GM12878 (cell line): Measurements from ENCODE around the gene FRMD5. TPM values are rescaled to one million over a fixed set of nuclear protein-coding genes. Genes with fewer than 3 reads are reported as not detected.

ENCODE experiments used
- ATAC-seq: fragments of 200-7000 bp; cut with Tn5 transposase; 3 replicates; pipeline ENCODE4 v1.9.1; 2020; ENCODE audit warnings: mild to moderate bottlenecking, moderate library complexity
- BruUV-seq: library from RNA; stranded (reverse); fragments of 400-500 nt; replicated peaks from 2 replicates; lab custom pipeline; 2021; lab: Mats Ljungman, UMichigan
- CTCF ChIA-PET: fragments of 300-600 bp; sonication (Branson Sonifier 250); formaldehyde crosslinking; extraction: SDS; loops from one replicate; lab custom pipeline; 2021; ENCODE audit warnings: inconsistent platforms; lab: Yijun Ruan, JAX
- POLR2A ChIA-PET: fragments of 350-600 bp; formaldehyde crosslinking; extraction: SDS; loops from one replicate; lab custom pipeline; 2021; ENCODE audit warnings: inconsistent platforms; lab: Charles Lee
- RAD21 ChIA-PET: fragments of 300-600 bp; sonication (Branson Sonifier 250); formaldehyde crosslinking; loops from one replicate; lab custom pipeline; 2023; ENCODE audit warnings: antibody characterized with exemption; ENCODE audit not compliant: unreplicated experiment; lab: Charles Lee
- SMC1A ChIA-PET: fragments of 300-600 bp; sonication (Branson Sonifier 250); formaldehyde crosslinking; loops from one replicate; lab custom pipeline; 2023; ENCODE audit not compliant: unreplicated experiment, uncharacterized antibody; lab: Charles Lee
- DNase-seq: peaks from one replicate; pipeline ENCODE4 v3.0.0-alpha.2; 2011; ENCODE audit warnings: low read depth, low spot score
- FAIRE-seq: peaks from 3 replicates; lab custom pipeline; 2011; peaks lifted over from hg19 to GRCh38; lab: Jason Lieb, UNC
- H2AFZ ChIP-seq: 2 replicates; pipeline ENCODE4 v1.6.0; 2011; ENCODE audit warnings: low read depth, low read length, control low read depth; ENCODE audit not compliant: control insufficient read depth
- H3K27ac ChIP-seq: 2 replicates; pipeline ENCODE4 v1.5.1; 2011; ENCODE audit warnings: control low read depth; ENCODE audit not compliant: control insufficient read depth, insufficient read depth
- H3K27me3 ChIP-seq, 2 experiments: replicated peaks in 1 of 2; 2 replicates each; pipeline versions ENCODE4 v1.6.0 to v1.6.1; 2011; ENCODE audit warnings: low read length in 1 of 2; ENCODE audit not compliant: control insufficient read depth in 2 of 2, insufficient read depth in 2 of 2
- H3K36me3 ChIP-seq, 2 experiments: 2 replicates each; pipeline ENCODE4 v1.5.1; 2011; ENCODE audit warnings: low read length in 1 of 2; ENCODE audit not compliant: control insufficient read depth in 2 of 2, insufficient read depth in 2 of 2
- H3K4me1 ChIP-seq: 2 replicates; pipeline ENCODE4 v1.6.1; 2011; ENCODE audit warnings: mild to moderate bottlenecking, low read length, moderate library complexity, mixed read lengths; ENCODE audit not compliant: control insufficient read depth, insufficient read depth
- H3K4me2 ChIP-seq: 2 replicates; pipeline ENCODE4 v1.6.0; 2011; ENCODE audit warnings: control low read depth; ENCODE audit not compliant: control insufficient read depth, insufficient read depth
- H3K4me3 ChIP-seq: fragments of 200-600 bp; sonication (generic); 2 replicates; pipeline ENCODE4 v1.5.1; 2016
- H3K79me2 ChIP-seq: 2 replicates; pipeline ENCODE4 v1.6.0; 2011; ENCODE audit warnings: low read length; ENCODE audit not compliant: control insufficient read depth, insufficient read depth
- H3K9ac ChIP-seq: 2 replicates; pipeline ENCODE4 v1.8.0; 2011; ENCODE audit warnings: low read length, control low read depth, mixed read lengths; ENCODE audit not compliant: control insufficient read depth, insufficient read depth
- H3K9me3 ChIP-seq: replicated peaks from 3 replicates; pipeline ENCODE4 v1.5.1; 2011; ENCODE audit warnings: mild to moderate bottlenecking, low read length; ENCODE audit not compliant: control insufficient read depth, insufficient read depth
- H4K20me1 ChIP-seq: 2 replicates; pipeline ENCODE4 v1.6.0; 2011; ENCODE audit not compliant: control insufficient read depth, insufficient read depth
- ASH2L ChIP-seq: fragments of 300-600, 200-600 bp; sonication (generic); IDR thresholded peaks from 2 replicates; pipeline ENCODE4 v1.6.1; 2017; ENCODE audit warnings: low read depth, mild to moderate bottlenecking, borderline replicate concordance
- ATF2 ChIP-seq: IDR thresholded peaks from 2 replicates; pipeline ENCODE4 v1.6.1; 2012; ENCODE audit warnings: low read length, inconsistent platforms
- ATF3 ChIP-seq: IDR thresholded peaks from 2 replicates; pipeline ENCODE4 v1.6.1; 2011; ENCODE audit warnings: low read depth, mild to moderate bottlenecking, low read length, moderate library complexity, borderline replicate concordance; ENCODE audit errors: extremely low read depth
- ATF7 ChIP-seq: fragments of 450-650 bp; IDR thresholded peaks from 2 replicates; pipeline ENCODE4 v1.6.1; 2016; ENCODE audit warnings: low read depth, mild to moderate bottlenecking
- CREB1 ChIP-seq: IDR thresholded peaks from 2 replicates; pipeline ENCODE4 v1.6.1; 2012; ENCODE audit warnings: low read depth, mild to moderate bottlenecking, inconsistent platforms
- DPF2 ChIP-seq: fragments of 450-650 bp; IDR thresholded peaks from 2 replicates; pipeline ENCODE4 v1.6.1; 2017; ENCODE audit warnings: mild to moderate bottlenecking
- IKZF1 ChIP-seq: fragments of 450-650 bp; conservative IDR thresholded peaks from 2 replicates; pipeline ENCODE4 v1.6.1; 2017; ENCODE audit warnings: antibody characterized with exemption, mild to moderate bottlenecking
- IRF3 ChIP-seq: fragments of 450-650 bp; IDR thresholded peaks from 2 replicates; pipeline ENCODE4 v1.6.1; 2014; ENCODE audit warnings: mild to moderate bottlenecking
- JUNB ChIP-seq: IDR thresholded peaks from 2 replicates; pipeline ENCODE4 v1.6.1; 2016; ENCODE audit warnings: antibody characterized with exemption, mild to moderate bottlenecking
- NFIC ChIP-seq: IDR thresholded peaks from 2 replicates; pipeline ENCODE4 v1.6.1; 2012; ENCODE audit warnings: low read depth, mild to moderate bottlenecking, inconsistent platforms, low read length, moderate library complexity
- POLR2AphosphoS5 ChIP-seq: IDR thresholded peaks from 2 replicates; pipeline ENCODE4 v1.6.1; 2011; ENCODE audit warnings: mild to moderate bottlenecking, low read length, inconsistent platforms
- POU2F2 ChIP-seq: IDR thresholded peaks from 3 replicates; pipeline ENCODE4 v1.6.1; 2011; ENCODE audit warnings: low read depth, mild to moderate bottlenecking, low read length, borderline replicate concordance
- WRNIP1 ChIP-seq: IDR thresholded peaks from 2 replicates; pipeline ENCODE4 v1.6.1; 2011; ENCODE audit warnings: low read depth, low read length, improper control_type of control experiment, borderline replicate concordance
- YBX1 ChIP-seq: fragments of 450-650 bp; IDR thresholded peaks from 2 replicates; pipeline ENCODE4 v1.6.1; 2016; ENCODE audit warnings: antibody characterized with exemption
- ZNF207 ChIP-seq: fragments of 450-650 bp; IDR thresholded peaks from 2 replicates; pipeline ENCODE4 v1.6.1; 2014; ENCODE audit warnings: antibody characterized with exemption, mild to moderate bottlenecking, borderline replicate concordance
- ZNF274 ChIP-seq: IDR thresholded peaks from one replicate; pipeline ENCODE4 v1.8.0; 2011; ENCODE audit not compliant: insufficient read length, insufficient read depth
- ZZZ3 ChIP-seq: IDR thresholded peaks from 2 replicates; pipeline ENCODE4 v1.6.1; 2011; ENCODE audit warnings: low read depth; ENCODE audit not compliant: control insufficient read depth, insufficient read length
- WGBS: methylation state at CpG from one replicate; pipeline ENCODE4 v1.1.6; 2016; ENCODE audit warnings: low lambda C conversion rate; ENCODE audit not compliant: insufficient replicate concordance, insufficient coverage; ENCODE audit errors: missing lambda C conversion rate; 5-methylcytosine and 5-hydroxymethylcytosine counted together
- in situ Hi-C: fragments of 300-500 bp; cut with MboI; formaldehyde crosslinking; loops from 9 replicates; pipeline ENCODE4 v1.14.3; 2018; ENCODE audit warnings: mixed read lengths
- intact Hi-C: fragments of 100-400 bp; cut with micrococcal nuclease; formaldehyde crosslinking; loops from one replicate; pipeline ENCODE4 v1.14.2; 2022; ENCODE audit not compliant: unreplicated experiment
- polyA plus RNA-seq, 11 experiments: library from polyadenylated mRNA; depleted of rRNA in 4 of 11; unstranded in 6 of 11; stranded (reverse) in 5 of 11; fragments of >200 nt; fragmentation: Nextera tagmentation in 4 of 11; fragmentation: Illumina TruSeq in 1 of 11; extraction: Ambion mirVana in 4 of 11; extraction: Trizol in 1 of 11; gene quantifications; 1 replicate in 1 of 11; 2 replicates in 10 of 11; pipeline versions ENCODE4 v1.2.1 to v1.2.3, GENCODE V29; 2011 to 2016; ENCODE audit warnings: inconsistent platforms in 2 of 11, missing spikeins in 2 of 11, low read depth in 1 of 11
- total RNA-seq, 4 experiments: library from RNA; depleted of rRNA in 3 of 4; stranded (reverse); fragments of >200 nt in 3 of 4; fragmentation: Illumina TruSeq in 1 of 4; extraction: Trizol in 1 of 4; gene quantifications; 2 replicates each; pipeline versions ENCODE4 v1.2.1 to v1.2.3, GENCODE V29; 2013 to 2021

Gene FRMD5
- total and polyA plus RNA-seq, 10 of the 15 experiments (the other 5 are each of a cell fraction or from before 2014, with no cell fraction given): 0.26 to 6.4 (median 0.68) TPM; not detected in 1

GRCh38 chr15:44181410-44181809, 13.7 kb downstream of the FRMD5 start:
- POLR2A ChIA-PET: no interaction called here
- H3K4me2 ChIP-seq: no peak overlapping the region
- H2AFZ ChIP-seq: no peak overlapping the region
- no peaks in the 10 kb centered on the region for H4K20me1 ChIP-seq
- CTCF ChIA-PET: no interaction called here
- H3K9ac ChIP-seq: no peak overlapping the region
- intact Hi-C loops (no loop called here), in situ Hi-C loops (no loop called here)
- RAD21 ChIA-PET: no interaction called here
- no peaks in the 10 kb centered on the region for H3K79me2 ChIP-seq
- no peaks in the 10 kb centered on the region for H3K9me3 ChIP-seq
- no peaks in the 10 kb centered on the region for H3K4me1 ChIP-seq
- FAIRE-seq (no peak), ATAC-seq (no peak), DNase-seq (no peak)
- SMC1A ChIA-PET: no interaction called here
- no peak overlapping the region for H3K27ac ChIP-seq
- no TSS peak for BruUV-seq
- TF ChIP-seq ZZZ3 (no peak), WRNIP1 (no peak), CREB1 (no peak), IKZF1 (no peak), YBX1 (no peak)
- no peaks in the 10 kb centered on the region for H3K36me3 ChIP-seq
- H3K27me3 ChIP-seq: no peaks in the 10 kb centered on the region
- H3K4me3 ChIP-seq: no peak overlapping the region
- WGBS: 44% methylated on average over 2 of the region's 2 CpGs

DNA sequence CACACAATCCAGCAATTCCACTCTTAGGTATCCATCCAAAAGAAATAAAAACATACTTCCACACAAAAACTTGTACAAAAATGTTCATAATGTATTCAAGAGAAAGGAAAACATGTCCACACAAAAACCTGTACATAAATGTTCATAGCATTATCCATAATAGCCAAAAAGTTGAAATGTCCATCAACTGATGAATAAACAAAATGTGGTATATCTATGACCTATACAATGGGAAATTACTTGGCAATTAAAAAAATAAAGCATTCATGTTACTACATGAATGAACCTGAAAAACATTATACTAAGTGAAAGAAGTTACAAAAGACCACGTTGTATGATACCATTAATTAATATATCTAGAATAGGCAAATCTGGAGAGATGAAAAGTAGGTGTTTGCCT, 17.9 kb downstream of the FRMD5 start:
- ChIA-PET CTCF (no interaction called here), RAD21 (no interaction called here)

More for the DNA sequence above, 17.9 kb downstream of the FRMD5 start:
- H3K4me1 ChIP-seq: no peaks in the 10 kb centered on the region
- ChIA-PET POLR2A (no interaction called here), SMC1A (no interaction called here)
- H2AFZ ChIP-seq: no peak overlapping the region
- H3K4me2 ChIP-seq: no peak overlapping the region
- H3K9ac ChIP-seq: no peak overlapping the region
- no peaks in the 10 kb centered on the region for H3K79me2 ChIP-seq
- FAIRE-seq (no peak), DNase-seq (no peak), ATAC-seq (no peak)
- in situ Hi-C loops: no loop called here
- no peak overlapping the region for H3K4me3 ChIP-seq
- H3K27ac ChIP-seq: no peak overlapping the region
- no peaks in the 10 kb centered on the region for H4K20me1 ChIP-seq
- WGBS: 3% methylated on average over 1 of the region's 1 CpG
- TF ChIP-seq ASH2L (no peak), DPF2 (no peak), POU2F2 (no peak), ZNF207 (no peak), NFIC (no peak), JUNB (no peak), POLR2AphosphoS5 (no peak), ATF7 (no peak), ZNF274 (no peak), IRF3 (no peak), ATF3 (no peak), ATF2 (no peak)
- H3K36me3 ChIP-seq: no peaks in the 10 kb centered on the region
- intact Hi-C loops: no loop called here
- BruUV-seq: no TSS peak
- no peaks in the 10 kb centered on the region for H3K27me3 ChIP-seq
- H3K9me3 ChIP-seq: no peaks in the 10 kb centered on the region
